Sigmoid colon (tissue), 7 donors: Measurements from ENCODE around the gene DAB2. TPM values are rescaled to one million over a fixed set of nuclear protein-coding genes. Genes with fewer than 3 reads are reported as not detected.

Experiments used
- DNase-seq: peaks from one replicate; pipeline ENCODE4 v3.0.0-alpha.2; 2019
- H3K27ac ChIP-seq, 4 donors: fragments of 200-600 bp; sonication (generic); one replicate each; pipeline ENCODE4 v1.5.1; 2016 to 2019; ENCODE audit warnings: mild to moderate bottlenecking in 1 of 4
- H3K27me3 ChIP-seq, 3 donors: fragments of 200-600 bp; sonication (generic); one replicate each; pipeline ENCODE4 v1.5.1; 2019; ENCODE audit warnings: mild to moderate bottlenecking in 1 of 3
- H3K36me3 ChIP-seq, 4 donors: fragments of 200-600 bp; sonication (generic); one replicate each; pipeline ENCODE4 v1.5.1; 2016 to 2019
- H3K4me1 ChIP-seq, 4 donors: fragments of 200-600 bp; sonication (generic); one replicate each; pipeline ENCODE4 v1.5.1; 2017 to 2019
- H3K4me3 ChIP-seq, 4 donors: fragments of 200-600 bp; sonication (generic); one replicate each; pipeline ENCODE4 v1.5.1; 2017 to 2019; ENCODE audit warnings: mild to moderate bottlenecking in 2 of 4, moderate library complexity in 1 of 4
- H3K9me3 ChIP-seq, 4 donors: fragments of 200-600 bp in 3 of 4; sonication (generic) in 3 of 4; one replicate each; pipeline versions ENCODE4 v1.5.1 to v1.6.1; 2013 to 2019
- CTCF ChIP-seq, 4 experiments: fragments of 450-650 bp in 3 of 4; fragments of 200-600 bp in 1 of 4; IDR thresholded peaks; one replicate each; pipeline ENCODE4 v1.5.1; 2016 to 2019; ENCODE audit warnings: antibody characterized with exemption in 4 of 4, mild to moderate bottlenecking in 3 of 4, moderate library complexity in 2 of 4
- EP300 ChIP-seq, 4 donors: sonication (generic); formaldehyde crosslinking; IDR thresholded peaks; one replicate each; pipeline ENCODE4 v1.6.1; 2017; ENCODE audit warnings: antibody characterized with exemption in 4 of 4
- POLR2A ChIP-seq, 2 donors: fragments of 450-650 bp; IDR thresholded peaks; one replicate each; pipeline ENCODE4 v1.6.1; 2016; ENCODE audit warnings: antibody characterized with exemption in 2 of 2, mild to moderate bottlenecking in 2 of 2, moderate library complexity in 2 of 2
- POLR2AphosphoS5 ChIP-seq, 4 donors: sonication (generic); formaldehyde crosslinking; IDR thresholded peaks; one replicate each; pipeline ENCODE4 v1.6.1; 2017; ENCODE audit warnings: antibody characterized with exemption in 4 of 4
- WGBS, 2 donors: extraction: QIAGEN DNeasy Blood & Tissue Kit; methylation state at CpG; one replicate each; pipeline ENCODE4 v1.1.7; 2013; 5-methylcytosine and 5-hydroxymethylcytosine counted together
- intact Hi-C: fragments of 100-400 bp; cut with DNase I; formaldehyde crosslinking; loops from one replicate; pipeline ENCODE4 v1.15.1; 2023
- polyA plus RNA-seq, 3 donors: library from polyadenylated mRNA; stranded (reverse); fragments of 200-250 nt; gene quantifications; one replicate each; pipeline ENCODE4 v1.2.3, GENCODE V29; 2013
- total RNA-seq, 4 donors: library from RNA; depleted of rRNA; stranded (reverse); fragments of >200 nt; gene quantifications; one replicate each; pipeline ENCODE4 v1.1.0, GENCODE V29; 2016
- donor health status: healthy with polysubstance abuse.
- donor health status: Bipolar disorder and iron deficiency.
- donor health status: healthy.

DAB2 gene
- total and polyA plus RNA-seq, 7 donors: 17.9 to 74.1 (median 55.0) TPM

GRCh38 chr5:39453606-39454005 lies 28.8 kb upstream of the DAB2 start:
- Histone ChIP-seq H3K36me3 (no peaks in the 10 kb centered on the region), H3K27ac (no peak overlapping the region), H3K4me1 (peaks cover 0 to 6% (median 0%) of the 10 kb centered on the region in 4 donors), H3K4me3 (no peak overlapping the region), H3K9me3 (no peaks in the 10 kb centered on the region), H3K27me3 (no peaks in the 10 kb centered on the region)
- intact Hi-C loops: no loop called here
- DNase-seq: no peak
- TF ChIP-seq POLR2AphosphoS5 (IDR thresholded peaks at IDR 0.05) (no peak), EP300 (IDR thresholded peaks at IDR 0.05) (no peak), POLR2A (IDR thresholded peaks at IDR 0.05) (no peak), CTCF (IDR thresholded peaks at IDR 0.05) (no peak)

GRCh38 chr5:39452846-39453245 lies 28.1 kb upstream of the DAB2 start:
- DNase-seq: no peak
- Histone ChIP-seq H3K27me3 (no peaks in the 10 kb centered on the region), H3K36me3 (no peaks in the 10 kb centered on the region), H3K4me3 (no peak overlapping the region), H3K27ac (no peak overlapping the region), H3K4me1 (peaks cover 0 to 6% (median 0%) of the 10 kb centered on the region in 4 donors), H3K9me3 (no peaks in the 10 kb centered on the region)
- WGBS, 2 donors: 70 to 85% methylated on average over 2 of the region's 2 CpGs
- intact Hi-C loops: no loop called here
- TF ChIP-seq CTCF (IDR thresholded peaks at IDR 0.05): no peak
- TF ChIP-seq POLR2AphosphoS5 (IDR thresholded peaks at IDR 0.05): no peak
- TF ChIP-seq EP300 (IDR thresholded peaks at IDR 0.05): no peak
- no peak for TF ChIP-seq POLR2A (IDR thresholded peaks at IDR 0.05)

DNA sequence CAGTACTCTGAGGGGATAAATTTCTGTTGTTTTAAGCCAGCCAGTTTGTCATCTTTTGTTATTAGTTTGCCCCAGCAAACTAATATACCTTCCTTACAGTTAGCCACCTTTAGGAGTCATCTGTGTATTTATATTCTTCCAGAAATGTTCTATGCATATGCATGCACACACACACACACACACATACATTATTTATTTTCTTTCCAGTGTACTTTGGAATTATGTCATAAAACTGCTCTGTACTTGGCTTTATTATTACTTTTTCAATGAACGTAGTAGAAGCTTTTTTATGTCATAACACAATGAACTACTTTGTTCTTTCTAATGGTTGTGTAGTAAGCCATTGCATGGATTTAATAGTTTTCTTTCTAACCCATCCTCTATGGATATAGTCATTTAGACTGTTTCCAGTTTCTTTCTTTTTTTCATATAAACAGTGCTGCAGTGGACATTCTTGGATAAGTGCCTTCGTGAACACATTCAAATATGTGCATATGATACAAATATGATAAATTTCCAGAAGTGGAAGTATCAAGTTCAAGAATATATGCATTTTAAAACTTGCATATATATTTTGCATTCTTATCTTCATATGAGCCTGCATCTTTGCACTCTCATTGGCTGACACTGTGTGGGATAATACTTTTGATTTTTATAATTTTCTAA lies 26.6 kb upstream of the DAB2 start:
- H3K27me3 ChIP-seq: no peaks in the 10 kb centered on the region
- intact Hi-C loops: no loop called here
- TF ChIP-seq POLR2AphosphoS5 (IDR thresholded peaks at IDR 0.05): no peak
- no peak for TF ChIP-seq CTCF (IDR thresholded peaks at IDR 0.05)
- no peak for TF ChIP-seq POLR2A (IDR thresholded peaks at IDR 0.05)
- TF ChIP-seq EP300 (IDR thresholded peaks at IDR 0.05): no peak
- H3K36me3 ChIP-seq: no peaks in the 10 kb centered on the region
- no peak for DNase-seq
- no peaks in the 10 kb centered on the region for H3K9me3 ChIP-seq
- H3K4me1 ChIP-seq: peaks cover 0 to 6% (median 0%) of the 10 kb centered on the region in 4 donors
- no peak overlapping the region for H3K27ac ChIP-seq
- no peak overlapping the region for H3K4me3 ChIP-seq
- WGBS, 2 donors: 13 to 57% methylated on average over 2 of the region's 2 CpGs

- no peak overlapping the region for H3K4me3 ChIP-seq
- no peaks in the 10 kb centered on the region for H3K9me3 ChIP-seq
- 83 to 86% methylated on average over 3 of the region's 3 CpGs for WGBS, 2 donors
- H3K27ac ChIP-seq: no peak overlapping the region
- H3K27me3 ChIP-seq: no peaks in the 10 kb centered on the region
- no peak for TF ChIP-seq EP300 (IDR thresholded peaks at IDR 0.05)
- no peak for TF ChIP-seq CTCF (IDR thresholded peaks at IDR 0.05)
- TF ChIP-seq POLR2AphosphoS5 (IDR thresholded peaks at IDR 0.05): no peak
- no peak for TF ChIP-seq POLR2A (IDR thresholded peaks at IDR 0.05)
- H3K4me1 ChIP-seq: peaks cover 0 to 6% (median 0%) of the 10 kb centered on the region in 4 donors
- intact Hi-C loops: no loop called here
- H3K36me3 ChIP-seq: no peaks in the 10 kb centered on the region
- no peak for DNase-seq
Measured at GRCh38 chr5:39450487-39450886, 25.7 kb upstream of the DAB2 start.

GRCh38 chr5:39449591-39449990 lies 24.8 kb upstream of the DAB2 start:
- intact Hi-C loops: no loop called here
- H3K9me3 ChIP-seq: no peaks in the 10 kb centered on the region
- no peaks in the 10 kb centered on the region for H3K27me3 ChIP-seq
- no peak overlapping the region for H3K4me3 ChIP-seq
- peaks cover 0 to 6% (median 0%) of the 10 kb centered on the region in 4 donors for H3K4me1 ChIP-seq
- no peak overlapping the region for H3K27ac ChIP-seq
- TF ChIP-seq EP300 (IDR thresholded peaks at IDR 0.05) (no peak), CTCF (IDR thresholded peaks at IDR 0.05) (no peak), POLR2AphosphoS5 (IDR thresholded peaks at IDR 0.05) (no peak), POLR2A (IDR thresholded peaks at IDR 0.05) (no peak)
- no peaks in the 10 kb centered on the region for H3K36me3 ChIP-seq
- DNase-seq: no peak
- 75 to 91% methylated on average over 3 of the region's 3 CpGs for WGBS, 2 donors
